Medulla oblongata (tissue), 1 donor: ENCODE data around the gene PKD1L1.

Experiments used
- DNase-seq: peaks from one replicate; pipeline ENCODE4 v3.0.0-alpha.2; 2015; ENCODE audit errors: extremely low spot score

PKD1L1 gene

DNA sequence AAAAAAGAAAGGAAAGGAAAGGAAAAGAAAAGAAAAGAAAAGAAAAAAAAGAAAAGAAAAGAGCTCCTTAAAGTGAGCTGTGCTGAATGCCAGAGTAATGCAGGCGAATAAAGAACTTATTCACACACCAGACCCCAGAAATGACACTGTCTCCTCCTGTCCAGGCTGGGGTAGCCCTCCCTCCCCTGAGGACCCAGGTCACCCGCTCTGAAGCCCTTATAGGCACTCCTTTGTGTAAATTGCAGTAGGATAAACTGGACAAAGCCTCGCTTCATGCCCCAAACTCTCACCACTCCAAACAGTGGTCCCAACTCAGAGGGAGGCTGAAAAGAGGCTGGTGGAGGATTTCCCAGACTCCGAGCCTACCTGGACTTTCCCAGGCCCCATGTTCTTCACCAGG lies 46.3 kb downstream of the PKD1L1 start:
- no peak for DNase-seq

DNA sequence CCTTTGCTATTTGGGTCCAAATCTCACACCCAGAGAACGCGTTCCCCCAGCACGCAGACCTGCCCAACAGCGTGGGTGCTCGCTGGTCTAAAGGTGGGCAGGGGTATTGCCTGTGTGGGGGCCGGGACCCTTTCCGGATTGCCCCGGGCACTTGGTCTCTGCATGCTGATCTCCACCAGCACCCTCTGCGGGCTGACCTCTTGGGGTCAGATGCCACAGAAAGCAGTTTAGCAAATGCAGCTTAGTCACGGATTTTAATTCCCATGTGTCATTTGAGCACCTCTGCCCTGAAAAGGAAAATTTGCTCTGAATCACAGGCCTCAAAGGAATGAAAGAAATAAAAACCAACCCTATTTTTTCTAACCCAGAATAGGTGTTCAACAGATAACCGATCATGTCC lies 46.7 kb downstream of the PKD1L1 start:
- DNase-seq, result no peak

DNA sequence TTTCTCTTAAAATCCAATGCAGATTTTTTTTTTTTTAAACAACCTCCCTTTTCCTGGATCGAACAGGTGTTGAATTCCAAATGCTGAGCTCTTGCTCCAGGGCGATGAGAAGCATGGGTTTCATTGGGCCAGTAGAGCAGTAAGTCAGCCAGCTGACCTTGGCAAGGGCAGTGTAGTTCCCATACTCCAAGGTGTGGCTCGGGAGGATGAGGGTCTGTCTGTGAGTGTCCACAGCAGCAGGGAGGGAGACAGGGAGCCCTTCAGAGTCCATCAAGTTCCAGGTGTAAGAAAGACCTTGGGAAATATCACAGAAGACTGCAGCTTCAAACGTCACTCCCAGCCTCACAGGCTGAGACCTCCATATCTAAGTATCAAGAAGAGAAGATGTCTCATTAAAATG lies 50.4 kb downstream of the PKD1L1 start:
- DNase-seq, result no peak

DNA sequence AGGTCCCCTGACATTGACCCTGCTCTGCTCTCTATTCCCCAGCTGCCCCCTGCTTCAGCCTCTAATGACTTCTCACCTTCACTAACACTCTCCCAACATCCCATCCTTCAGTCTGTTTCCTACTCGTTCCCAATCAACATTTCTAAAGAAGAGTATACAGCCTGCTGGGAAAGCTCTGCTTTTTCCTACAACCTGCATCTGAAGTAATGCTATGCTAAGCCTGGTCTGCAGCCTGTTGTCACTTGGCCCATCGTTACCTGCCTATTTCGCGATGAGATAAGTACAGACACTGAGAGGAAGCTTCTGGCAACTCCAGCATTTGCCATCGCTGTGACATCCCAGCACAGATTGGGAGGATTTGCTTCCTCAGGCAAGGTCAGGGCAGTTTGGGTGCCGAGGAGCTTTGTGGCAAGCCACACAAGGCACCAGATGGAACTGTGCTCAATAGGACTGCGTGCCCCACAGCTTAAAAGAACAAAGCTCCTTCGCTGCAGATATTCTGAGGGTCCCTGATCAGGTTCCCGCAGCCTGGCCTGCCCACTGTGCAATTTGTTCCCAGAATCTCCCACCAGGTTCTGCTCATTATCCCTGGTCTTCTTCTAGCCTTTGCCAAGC lies 51.4 kb downstream of the PKD1L1 start:
- no peak for DNase-seq

DNA sequence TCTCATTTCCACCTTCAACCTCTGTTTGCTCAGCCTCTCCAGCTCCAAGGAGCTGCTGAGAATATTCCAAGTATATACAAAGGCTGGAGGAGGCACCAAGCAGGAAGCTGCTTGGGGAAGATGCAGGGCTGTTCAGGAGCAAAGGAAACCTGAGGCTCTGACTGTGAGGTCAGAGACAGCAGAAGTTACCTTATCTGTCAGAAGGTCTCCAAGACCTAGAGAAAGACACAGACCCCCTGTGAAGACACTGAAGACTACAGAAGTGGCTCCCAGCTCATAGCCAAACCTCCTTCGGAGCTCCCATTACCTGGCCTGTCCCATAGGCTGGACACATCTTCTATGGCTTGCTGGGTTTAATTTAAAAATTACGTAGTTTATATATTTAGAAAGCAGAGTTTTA lies 53.2 kb downstream of the PKD1L1 start:
- DNase-seq, result no peak

DNA sequence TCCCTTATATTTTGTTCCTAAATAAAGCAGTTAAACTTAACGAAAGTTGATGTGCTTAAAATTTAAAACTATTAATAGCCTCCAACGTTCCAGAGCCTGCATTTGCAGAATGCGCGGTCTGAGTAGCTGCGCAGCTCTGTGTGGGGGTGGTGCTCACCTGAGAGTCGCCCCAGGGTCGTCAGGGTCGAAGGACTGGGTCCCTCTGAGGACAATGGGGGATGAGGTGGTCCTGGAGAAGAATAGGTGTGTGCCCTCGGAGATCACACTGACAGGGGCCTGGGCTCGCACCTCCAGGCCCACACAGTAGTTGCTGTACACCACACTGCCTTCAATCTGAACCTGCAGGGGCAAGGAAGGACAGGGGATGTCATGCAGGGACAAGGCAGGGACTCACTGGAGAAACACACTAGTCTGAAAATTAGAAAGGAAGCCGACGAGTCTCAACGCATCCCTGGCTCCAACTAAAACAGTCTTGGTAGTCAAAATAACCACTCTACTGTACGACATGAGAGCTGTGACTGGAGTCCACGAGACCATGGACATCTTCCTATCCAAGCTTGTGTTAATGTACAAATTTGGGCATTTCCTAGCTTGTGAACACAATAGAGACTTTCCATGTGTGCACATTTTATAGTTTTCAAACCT lies 54.4 kb downstream of the PKD1L1 start:
- DNase-seq, result no peak

DNA sequence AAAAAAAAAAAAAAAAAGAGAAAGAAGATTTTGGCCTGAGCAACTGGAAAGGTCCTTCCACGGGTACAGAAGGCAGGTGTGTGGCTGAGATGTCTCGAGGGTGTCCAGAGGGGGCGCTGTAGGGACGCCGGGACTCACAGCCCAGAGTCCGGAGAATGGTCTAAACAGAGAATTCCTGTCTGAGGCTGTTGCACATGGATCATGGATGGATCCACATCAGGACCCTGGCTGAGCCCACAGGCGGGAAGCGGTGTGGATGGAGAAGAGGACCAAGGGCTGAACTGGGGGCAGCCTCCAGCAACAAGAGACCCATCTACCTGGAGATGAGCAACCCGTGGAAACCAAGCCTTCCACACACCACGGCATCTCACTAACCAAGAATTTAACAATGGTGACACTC lies 55.0 kb downstream of the PKD1L1 start:
- no peak for DNase-seq

DNA sequence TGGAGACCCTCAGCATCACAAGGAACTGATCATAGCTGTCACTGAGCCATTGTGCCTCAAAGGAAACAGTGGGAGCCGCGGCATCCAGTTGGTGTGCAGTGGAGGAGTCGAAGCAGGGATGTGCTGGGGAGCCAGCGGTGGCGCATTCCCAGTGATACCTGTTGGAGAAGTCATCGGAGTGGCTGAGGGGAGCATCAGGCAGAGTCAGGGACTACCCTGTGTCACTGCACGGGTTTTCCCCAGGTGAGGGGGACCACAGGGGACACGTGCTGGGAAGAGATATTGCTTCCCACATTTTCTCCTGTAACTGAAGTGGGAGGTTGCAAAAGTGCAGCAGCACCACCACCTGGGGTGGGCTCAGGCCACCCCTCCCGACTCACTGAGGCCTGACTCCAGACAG lies 57.7 kb downstream of the PKD1L1 start:
- no peak for DNase-seq

DNA sequence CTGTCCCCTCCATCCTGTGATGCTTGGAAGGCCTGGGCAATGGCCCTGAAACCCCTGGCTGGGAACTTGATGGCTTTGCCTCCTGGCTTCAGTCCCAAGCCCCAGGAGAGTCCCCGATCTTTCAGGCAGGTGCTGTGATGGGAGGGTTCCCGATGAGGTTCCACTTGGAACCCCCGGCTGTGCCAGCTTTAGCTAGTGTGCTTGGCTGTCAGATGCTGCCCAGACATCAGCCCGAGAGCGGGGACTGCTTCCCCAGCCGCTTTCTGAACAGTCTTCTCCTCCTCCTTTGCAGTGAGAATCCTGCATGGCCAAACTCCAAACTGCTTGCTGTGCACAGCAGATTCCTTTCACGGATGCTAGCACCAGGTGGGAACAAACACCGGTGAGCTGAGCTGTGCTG lies 58.1 kb downstream of the PKD1L1 start:
- DNase-seq, result no peak

DNA sequence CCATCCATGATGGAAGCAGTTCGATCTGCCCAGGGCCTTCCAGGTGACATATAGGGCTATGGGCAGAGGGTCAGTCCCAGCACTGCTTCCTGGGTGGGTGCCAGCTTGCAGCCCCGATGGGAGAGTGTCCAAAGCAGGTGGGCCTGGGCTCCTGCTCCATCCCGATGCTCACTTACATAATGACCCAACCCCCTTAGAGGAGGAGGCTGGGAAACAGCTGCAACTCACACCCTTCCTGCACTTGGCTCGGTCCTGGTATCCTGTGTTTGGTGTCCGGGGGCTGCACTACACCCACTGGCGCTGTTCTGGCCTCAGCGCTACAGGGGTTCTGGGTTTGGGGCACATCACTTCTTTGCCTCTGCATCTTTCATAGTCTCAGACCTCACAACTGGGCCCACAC lies 58.5 kb downstream of the PKD1L1 start:
- no peak for DNase-seq

DNA sequence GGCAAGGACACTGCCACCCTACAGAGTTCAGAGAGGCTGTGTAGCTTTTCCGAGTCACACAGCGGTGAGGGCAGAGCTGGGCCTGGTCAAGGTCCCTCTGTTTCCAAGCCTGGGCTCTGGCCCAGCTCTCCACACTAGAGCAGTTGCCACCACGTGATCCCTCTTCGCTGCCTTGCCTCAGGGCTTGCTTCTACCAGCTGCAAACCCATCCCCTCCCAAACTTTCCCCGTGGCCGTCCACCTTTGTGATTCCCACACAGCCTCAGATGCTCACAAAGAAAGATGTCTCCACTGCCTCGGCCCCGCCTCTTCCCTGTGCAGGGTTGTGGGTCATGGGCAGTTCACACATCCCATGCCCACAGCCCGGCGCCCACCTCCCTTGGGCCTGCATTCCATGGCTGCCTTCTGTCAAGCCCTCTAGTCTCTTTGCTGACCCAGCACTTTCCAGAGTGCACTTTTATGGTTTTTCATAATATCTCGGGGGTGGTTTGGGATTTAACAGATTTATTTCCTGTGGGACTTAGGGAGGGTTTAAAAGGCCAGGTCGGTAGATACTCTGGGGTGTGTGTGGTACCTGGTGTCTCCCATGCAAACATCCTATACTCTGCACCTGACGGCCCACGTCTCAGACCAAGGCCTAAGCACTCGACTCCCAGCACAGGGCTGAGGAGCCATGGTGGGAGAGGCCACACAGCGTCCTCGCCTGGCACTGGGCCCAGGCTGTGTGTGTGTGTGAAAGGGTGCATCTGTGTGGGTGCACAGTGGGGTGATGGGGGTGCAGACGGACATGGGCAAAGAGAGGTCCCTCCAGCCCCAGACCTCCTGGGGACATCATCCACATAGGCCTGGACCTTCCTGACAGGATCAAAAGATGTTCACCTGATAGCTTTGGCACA lies 59.6 kb downstream of the PKD1L1 start:
- DNase-seq, result no peak

DNA sequence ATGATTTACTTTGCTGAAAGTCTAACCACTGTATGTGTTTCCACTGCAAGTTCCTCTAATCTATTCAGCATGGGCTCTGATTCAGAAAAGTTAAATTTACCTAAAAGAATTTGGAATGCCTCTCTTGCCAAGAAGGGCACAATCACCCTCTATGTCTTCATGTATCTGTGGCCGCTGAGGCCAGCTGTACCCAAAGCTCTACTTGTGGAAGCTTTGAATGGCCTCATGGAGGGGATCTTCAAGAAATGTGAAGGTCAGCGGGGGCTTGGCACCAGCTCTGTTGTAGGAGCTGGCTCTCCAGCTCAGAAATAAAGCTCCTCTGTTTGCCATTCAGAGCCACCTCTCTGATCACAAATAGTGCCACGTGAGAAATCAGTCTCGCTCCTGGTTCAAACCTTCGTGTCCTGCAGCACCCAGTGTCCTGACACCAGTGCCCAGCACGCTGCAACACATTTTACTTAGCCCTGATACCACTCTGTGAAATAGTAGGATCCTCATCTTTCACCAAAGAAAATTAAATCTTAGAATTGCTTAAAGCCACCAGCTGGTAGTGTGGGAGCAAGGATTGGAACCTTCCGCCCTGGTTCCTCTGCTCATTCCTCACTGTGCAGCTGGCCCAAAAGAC lies 61.1 kb downstream of the PKD1L1 start:
- DNase-seq, result no peak

DNA sequence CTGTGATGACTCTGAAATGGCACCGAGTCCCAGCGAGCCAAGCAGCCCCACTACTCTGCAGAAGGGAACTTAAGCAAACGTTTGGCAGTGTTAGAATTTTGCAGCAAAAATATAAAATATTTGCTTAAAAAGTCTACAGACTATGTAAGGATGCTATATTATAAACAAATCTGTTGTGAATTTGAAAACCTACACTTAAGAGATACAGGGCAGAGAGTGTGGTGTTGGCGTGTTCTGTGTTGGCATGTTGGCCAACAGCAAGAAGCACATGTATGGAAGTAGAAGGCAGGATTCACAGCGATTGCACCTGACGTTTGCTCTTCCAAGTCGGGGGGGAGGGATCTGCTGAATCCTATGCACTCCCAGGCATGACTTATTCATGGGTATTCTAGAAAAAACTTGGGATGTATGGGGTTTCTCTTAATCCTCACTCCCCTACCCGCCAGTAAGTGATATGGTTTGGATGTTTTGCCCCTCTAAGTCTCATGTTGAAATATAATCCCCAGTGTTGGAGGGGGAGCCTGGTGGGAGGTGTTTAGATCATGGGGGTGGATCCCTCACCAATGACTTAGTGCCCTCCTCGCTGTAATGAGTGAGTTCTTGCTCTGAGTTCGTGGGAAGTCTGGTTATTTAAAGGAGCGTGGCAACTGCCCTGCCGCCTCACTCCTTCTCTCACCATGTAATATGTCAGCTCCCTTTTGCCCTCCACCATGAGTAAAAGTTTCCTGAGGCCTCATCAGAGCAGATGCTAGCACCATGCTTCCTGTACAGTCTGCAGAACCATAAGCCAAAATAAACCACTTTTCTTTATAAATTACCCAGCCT lies 62.1 kb downstream of the PKD1L1 start:
- no peak for DNase-seq

DNA sequence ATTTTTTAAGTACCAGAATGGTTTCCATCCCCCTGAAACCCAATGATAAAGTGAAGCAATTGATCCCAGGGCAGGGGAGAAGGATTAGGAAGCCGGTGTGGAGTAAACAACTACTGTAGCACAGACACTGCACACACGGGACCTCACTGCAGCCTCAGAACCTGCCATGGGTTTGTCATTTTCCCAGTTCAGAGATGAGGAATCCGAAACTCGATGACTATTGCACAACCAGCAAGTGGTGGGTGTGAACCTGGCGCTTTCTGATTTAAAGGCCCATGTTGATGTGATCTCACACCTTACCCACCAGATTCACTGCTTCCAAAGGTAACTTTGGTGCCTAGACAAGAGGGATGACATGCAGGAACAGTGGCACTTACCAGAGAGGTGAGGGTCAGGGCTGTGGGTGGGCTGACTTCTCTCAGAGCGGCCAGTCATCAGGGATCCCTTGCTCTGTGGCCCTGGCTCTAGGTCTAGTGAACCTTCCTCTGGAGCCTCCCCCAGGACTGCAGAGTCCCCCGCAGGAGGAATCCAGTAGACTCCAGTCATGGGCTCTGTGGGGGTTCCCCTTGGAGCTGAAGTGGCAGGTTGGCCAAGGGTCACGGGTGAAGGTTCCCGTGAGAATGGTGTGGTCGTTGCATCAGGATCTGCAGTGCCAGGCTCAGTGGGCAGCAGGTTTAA lies 62.8 kb downstream of the PKD1L1 start:
- no peak for DNase-seq

DNA sequence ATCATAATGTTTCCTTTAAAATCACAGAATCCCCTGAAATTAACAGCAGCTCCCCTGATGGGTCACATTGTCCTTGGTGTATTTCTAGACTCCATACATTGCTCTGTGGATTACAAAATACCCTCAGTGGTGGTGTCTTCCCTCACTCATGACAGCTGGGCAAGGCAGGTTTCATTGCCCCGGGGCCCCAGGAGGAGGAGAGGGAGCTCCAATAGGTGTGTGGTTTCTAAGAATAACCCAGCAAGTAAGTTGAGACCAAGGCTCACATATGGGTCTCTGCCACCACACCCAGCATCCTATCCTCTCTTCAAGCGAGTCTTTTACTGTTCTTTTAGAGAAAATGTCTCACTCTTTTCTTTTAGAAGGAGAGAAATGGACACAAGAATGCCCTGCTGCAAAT lies 63.6 kb downstream of the PKD1L1 start:
- no peak for DNase-seq

DNA sequence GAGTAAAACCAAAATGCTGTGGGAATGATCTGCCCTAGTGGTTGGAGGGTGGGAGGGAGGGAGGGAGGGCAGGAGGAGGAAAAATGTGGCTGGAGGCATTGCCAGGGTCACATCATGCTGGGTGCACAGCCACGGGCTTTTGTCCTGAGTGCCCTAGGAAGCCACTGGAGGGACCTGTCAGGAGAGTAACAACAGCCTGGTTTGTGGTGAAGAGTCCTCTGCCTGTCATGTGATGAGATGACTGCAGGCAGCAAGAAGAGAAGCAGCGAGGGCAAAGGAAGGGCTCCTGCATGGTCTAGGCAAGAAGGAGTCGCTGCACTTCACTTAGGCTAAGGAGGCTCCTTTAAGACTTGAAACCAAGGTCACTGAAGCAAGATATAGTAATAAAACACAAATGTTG lies 65.6 kb downstream of the PKD1L1 start:
- DNase-seq, result no peak

DNA sequence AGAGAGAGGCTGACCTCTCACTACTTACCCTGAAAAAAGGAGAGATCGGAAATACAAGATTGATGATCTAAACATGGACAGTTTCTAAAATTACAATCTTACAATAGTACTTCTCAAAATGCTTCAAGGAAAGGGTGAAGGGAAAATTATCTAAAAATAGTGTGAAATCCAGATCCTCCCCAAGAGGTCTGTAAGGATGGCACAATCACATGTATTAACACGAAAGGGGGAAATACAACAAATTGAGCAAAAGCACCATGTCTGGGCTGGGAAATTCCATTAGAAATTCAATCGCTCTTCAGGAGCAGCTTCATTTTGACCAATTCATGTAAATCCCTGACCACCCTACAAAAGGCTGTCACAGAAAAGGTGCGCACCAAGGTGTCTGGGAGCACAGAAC lies 67.0 kb downstream of the PKD1L1 start:
- DNase-seq, result no peak

DNA sequence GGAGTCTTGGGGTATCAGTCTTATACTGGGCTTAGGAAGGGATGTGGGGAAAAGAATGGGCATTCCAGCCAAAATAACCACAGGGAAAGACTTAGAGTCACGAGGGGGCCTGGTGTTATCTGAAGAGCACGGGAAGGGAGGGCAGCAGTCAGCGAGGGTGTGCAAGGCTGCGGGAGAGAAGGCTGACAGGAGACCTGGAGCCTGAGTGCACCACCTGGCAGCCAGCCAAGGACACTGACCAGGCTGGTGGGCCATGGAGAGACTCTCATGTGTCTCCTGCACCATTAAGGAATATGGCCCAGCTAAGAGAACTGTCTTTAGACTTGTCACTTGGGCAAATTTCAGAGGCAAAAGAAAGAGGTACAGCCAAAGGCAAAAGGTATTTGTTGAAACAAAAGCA lies 69.6 kb downstream of the PKD1L1 start:
- no peak for DNase-seq

DNA sequence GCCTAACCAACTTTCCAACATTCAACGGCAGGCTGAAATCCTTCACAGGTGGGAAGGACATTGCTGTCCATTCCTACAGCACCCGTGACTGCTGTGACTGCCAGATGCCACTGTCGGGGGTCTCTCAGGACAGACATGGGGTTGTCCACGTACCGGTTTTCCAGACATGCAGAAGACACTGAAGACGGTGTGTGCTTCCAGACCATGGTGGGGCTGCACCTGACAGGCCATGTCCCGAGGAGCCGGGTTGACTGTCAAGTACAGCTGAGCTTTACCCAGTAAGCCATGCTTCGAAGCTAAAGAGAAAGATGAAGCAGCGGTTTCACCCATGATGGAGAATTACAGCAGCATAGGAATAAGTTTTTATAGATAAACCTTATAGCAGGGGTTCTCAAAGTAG lies 70.9 kb downstream of the PKD1L1 start:
- no peak for DNase-seq

DNA sequence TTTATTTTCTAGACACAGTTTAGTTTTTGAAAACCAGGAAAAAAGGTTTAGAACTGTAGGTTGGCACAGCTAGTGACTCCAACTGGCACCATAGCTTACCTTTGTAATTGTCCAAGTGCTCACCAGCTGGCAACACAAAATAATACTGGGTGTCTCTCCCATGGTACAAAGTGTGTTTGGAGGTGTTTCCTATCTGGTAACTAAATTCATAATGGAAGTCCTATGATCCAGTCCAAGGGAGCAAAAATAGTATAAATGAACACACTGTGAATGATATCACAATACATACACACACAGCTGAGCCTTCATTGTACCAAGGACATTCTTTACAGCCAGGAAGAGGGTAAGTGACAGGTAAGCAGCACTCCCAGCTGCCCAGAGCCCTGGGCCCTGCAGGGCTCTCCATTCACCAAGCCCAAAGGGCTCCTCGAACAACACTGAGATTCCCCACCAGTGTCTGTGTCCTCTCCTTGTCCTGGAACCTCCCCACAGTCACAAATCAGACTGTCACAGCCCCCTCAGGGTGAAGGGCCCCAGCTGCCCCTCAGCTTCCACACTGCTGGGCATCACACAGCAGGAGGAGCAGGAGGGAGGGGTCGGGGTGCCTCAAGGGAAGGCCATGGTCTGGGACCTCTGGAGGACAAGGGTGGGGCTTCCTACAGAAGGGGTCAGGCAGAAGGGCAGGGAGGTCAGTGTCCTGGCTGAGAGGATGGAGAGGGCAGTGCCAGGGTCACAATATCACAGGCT lies 72.1 kb downstream of the PKD1L1 start:
- DNase-seq, result no peak
